Neural cell (in vitro differentiated cells): ENCODE measurements around the gene TEX19.

ENCODE experiments used
- EP300 ChIP-seq: fragments of 450-650 bp; conservative IDR thresholded peaks from 2 replicates; pipeline ENCODE4 v1.6.1; 2014; ENCODE audit warnings: antibody characterized with exemption, mild to moderate bottlenecking, moderate library complexity; ENCODE audit not compliant: poor library complexity, severe bottlenecking
- POLR2AphosphoS5 ChIP-seq: IDR thresholded peaks from 2 replicates; pipeline ENCODE4 v1.6.1; 2012
- TF ChIP-seq, protein P1 (sequence below): fragments of 450-650 bp; IDR thresholded peaks from 2 replicates; pipeline ENCODE4 v1.5.1; 2014; ENCODE audit warnings: antibody characterized with exemption, mild to moderate bottlenecking, moderate library complexity; ENCODE audit not compliant: poor library complexity, severe bottlenecking

DNA sequence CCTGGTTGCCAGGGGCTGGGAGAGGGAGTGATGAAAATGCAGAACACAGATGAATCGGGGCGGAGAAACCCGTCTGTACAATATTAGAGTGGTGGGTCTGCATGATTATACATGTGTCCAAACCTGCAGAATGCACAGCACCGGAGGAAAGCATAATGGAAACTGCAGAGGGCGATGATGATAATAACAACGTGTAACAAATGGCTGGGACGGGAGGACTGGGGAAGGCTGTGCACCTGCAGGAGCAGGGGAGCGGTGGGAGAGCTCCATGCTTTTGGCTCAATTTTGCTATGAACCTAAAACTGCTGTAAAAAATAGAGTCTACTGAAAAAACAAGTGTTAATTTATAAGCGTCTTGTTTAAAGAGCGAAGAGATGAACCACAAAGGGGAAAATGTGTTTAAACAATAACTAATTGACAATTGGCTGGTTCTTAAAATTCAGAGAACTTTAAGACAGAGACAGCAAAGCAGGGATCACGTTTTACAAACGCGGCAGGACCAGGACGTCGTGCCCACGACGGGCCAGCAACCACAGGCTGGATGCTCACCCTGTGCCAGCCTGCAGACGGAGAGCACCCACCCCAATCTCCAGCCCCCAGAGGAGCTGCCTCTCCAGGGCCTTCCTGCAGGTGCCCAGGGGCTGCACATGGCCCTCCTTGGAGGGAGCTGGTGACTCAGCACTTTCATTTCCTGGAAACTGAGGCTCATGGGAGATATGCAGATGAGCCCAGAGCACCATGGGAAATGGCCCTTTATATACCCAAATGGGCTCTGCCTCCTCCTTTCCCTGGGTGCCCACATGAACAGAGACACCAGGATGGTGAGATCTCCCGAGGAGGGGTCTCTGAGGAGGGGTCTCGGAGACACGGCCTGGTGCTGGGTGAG lies at the start of gene TEX19:
- TF ChIP-seq EP300 (no peak), POLR2AphosphoS5 (no peak)
- TF ChIP-seq, protein P1, sequence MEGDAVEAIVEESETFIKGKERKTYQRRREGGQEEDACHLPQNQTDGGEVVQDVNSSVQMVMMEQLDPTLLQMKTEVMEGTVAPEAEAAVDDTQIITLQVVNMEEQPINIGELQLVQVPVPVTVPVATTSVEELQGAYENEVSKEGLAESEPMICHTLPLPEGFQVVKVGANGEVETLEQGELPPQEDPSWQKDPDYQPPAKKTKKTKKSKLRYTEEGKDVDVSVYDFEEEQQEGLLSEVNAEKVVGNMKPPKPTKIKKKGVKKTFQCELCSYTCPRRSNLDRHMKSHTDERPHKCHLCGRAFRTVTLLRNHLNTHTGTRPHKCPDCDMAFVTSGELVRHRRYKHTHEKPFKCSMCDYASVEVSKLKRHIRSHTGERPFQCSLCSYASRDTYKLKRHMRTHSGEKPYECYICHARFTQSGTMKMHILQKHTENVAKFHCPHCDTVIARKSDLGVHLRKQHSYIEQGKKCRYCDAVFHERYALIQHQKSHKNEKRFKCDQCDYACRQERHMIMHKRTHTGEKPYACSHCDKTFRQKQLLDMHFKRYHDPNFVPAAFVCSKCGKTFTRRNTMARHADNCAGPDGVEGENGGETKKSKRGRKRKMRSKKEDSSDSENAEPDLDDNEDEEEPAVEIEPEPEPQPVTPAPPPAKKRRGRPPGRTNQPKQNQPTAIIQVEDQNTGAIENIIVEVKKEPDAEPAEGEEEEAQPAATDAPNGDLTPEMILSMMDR, result peak; percentile 43
